ENCODE data around the gene NDUFB11. TPM values are rescaled to one million over a fixed set of nuclear protein-coding genes. Genes with fewer than 3 reads are reported as not detected.
"Not testable (repeated sequence)": the region's sequence is repeated elsewhere in the genome, so short reads cannot be mapped to it uniquely, and the experiment has no call there.

Gene NDUFB11
- total RNA-seq, 2 experiments from 2014 or later: 50.1 to 53.2 TPM

DNA sequence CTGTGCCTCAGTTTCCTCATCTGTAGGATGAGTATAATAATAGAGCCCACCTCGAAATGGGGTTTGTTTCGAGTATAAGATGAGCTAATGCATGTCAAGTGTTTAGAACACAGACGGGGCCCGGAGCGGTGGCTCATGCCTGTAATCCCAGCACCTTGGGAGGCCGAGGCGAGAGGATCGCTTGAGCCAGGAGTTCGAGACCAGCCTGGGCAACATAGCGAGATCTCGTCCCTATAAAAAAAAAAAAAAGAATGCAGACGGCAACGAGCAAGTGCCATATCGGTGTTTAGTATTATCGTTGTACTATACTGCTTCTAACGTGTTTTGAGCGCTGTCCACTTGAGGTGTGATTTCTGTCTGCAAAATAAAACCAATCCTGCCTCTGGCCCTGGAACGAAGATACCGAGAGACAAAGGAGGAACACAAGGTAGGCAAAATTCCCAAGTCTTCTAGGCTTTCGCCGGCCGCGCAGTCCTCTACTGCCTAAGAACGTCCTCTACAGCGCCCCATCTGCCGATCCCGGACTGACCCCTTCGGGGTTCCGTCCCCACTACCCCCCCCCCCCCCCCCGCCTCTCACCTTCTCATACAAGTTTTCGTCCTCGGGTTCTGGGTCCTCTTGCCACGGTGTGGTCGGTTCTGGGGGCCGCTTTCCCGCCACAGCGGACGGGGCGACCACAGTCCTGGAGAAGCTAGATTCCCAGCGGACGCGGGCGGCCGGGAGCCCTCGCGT lies 442 bp downstream of the NDUFB11 start:
- intact Hi-C loops (cut with DNase I, micrococcal nuclease): loop anchor here (1.0 to 10.0 kb wide), 4 partner anchors 15 to 1863 kb away; partner anchors contain the start of genes UXT (in 1 of the 2) and ZNF41 (in 1 of the 2)
- ATAC-seq (ENCODE audit: poor library complexity): peak; percentile 4
- H3K27me3 ChIP-seq (ENCODE audit: control insufficient read depth in 1 of 2, insufficient read depth in 2 of 2, low read length in 2 of 2): no peaks in the 10 kb centered on the region
- H3K27ac Mint-ChIP-seq: peak overlapping the region; percentile 99
- peaks cover 25% of the 10 kb centered on the region for H3K36me3 ChIP-seq (ENCODE audit: insufficient read depth, low read length)
- peak overlapping the region; percentile 85 for H3K4me3 ChIP-seq (ENCODE audit: low read length)
- ChIA-PET CTCF (interaction anchor here (0.6 to 1.3 kb wide), 6 partner anchors 11 to 89 kb away, joined by 3 to 14 read pairs (median 6); partner anchors contain the start of genes CDK16 and USP11), POLR2A (interaction anchor here (0.6 to 4.2 kb wide), 25 partner anchors 9 to 1937 kb away, joined by 3 to 58 read pairs (median 4); partner anchors contain the start of genes CDK16, ELK1, USP11 and UXT)
- H3K4me3 Mint-ChIP-seq: peak overlapping the region; percentile 98
- TF ChIP-seq, protein P1, sequence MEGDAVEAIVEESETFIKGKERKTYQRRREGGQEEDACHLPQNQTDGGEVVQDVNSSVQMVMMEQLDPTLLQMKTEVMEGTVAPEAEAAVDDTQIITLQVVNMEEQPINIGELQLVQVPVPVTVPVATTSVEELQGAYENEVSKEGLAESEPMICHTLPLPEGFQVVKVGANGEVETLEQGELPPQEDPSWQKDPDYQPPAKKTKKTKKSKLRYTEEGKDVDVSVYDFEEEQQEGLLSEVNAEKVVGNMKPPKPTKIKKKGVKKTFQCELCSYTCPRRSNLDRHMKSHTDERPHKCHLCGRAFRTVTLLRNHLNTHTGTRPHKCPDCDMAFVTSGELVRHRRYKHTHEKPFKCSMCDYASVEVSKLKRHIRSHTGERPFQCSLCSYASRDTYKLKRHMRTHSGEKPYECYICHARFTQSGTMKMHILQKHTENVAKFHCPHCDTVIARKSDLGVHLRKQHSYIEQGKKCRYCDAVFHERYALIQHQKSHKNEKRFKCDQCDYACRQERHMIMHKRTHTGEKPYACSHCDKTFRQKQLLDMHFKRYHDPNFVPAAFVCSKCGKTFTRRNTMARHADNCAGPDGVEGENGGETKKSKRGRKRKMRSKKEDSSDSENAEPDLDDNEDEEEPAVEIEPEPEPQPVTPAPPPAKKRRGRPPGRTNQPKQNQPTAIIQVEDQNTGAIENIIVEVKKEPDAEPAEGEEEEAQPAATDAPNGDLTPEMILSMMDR (IDR thresholded peaks at IDR 0.05): no peak
- no peaks in the 10 kb centered on the region for H3K9me3 ChIP-seq (ENCODE audit: control insufficient read depth in 1 of 2, insufficient read depth in 1 of 2, low read length in 2 of 2)
- peaks cover 31% of the 10 kb centered on the region for H3K4me1 ChIP-seq (ENCODE audit: insufficient read depth, low read length)
- H3K27me3 Mint-ChIP-seq: no peaks in the 10 kb centered on the region
- H3K27ac ChIP-seq (ENCODE audit: low read depth in 1 of 2, low read length in 2 of 2): peak overlapping the region; percentile 88 to 93
- peaks cover 52% of the 10 kb centered on the region for H3K4me1 Mint-ChIP-seq (ENCODE audit: low read depth)
- H3K36me3 Mint-ChIP-seq (ENCODE audit: low read depth): peaks cover 61% of the 10 kb centered on the region
- DNase-seq: peak in 6 of 14 experiments; percentile 11 to 72 (median 50)
- no peaks in the 10 kb centered on the region for H3K9me3 Mint-ChIP-seq

DNA sequence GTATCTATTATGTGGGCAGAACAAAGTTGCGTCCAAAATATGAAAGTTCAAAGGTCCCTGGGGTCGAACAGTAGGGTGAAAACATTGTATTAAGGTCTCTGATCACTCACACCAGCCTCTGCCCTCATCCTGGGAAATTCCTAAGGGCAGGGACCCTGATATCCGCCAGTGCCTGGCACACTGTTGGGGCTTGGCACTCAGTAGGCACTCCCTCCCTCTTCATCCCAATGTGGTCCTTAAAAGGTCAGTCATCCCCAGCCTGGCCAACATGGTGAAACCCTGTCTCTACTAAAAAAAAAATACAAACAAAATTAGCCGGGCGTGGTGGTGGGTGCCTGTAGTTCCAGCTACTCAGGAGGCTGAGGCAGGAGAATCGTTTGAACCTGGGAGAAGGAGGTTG lies 6.3 kb downstream of the NDUFB11 start:
- Histone ChIP-seq H3K27ac (ENCODE audit: low read depth in 1 of 2, low read length in 2 of 2) (no peak overlapping the region), H3K9me3 (ENCODE audit: control insufficient read depth in 1 of 2, insufficient read depth in 1 of 2, low read length in 2 of 2) (no peaks in the 10 kb centered on the region), H3K4me1 (ENCODE audit: insufficient read depth, low read length) (peaks cover 1% of the 10 kb centered on the region), H3K27me3 (ENCODE audit: control insufficient read depth in 1 of 2, insufficient read depth in 2 of 2, low read length in 2 of 2) (no peaks in the 10 kb centered on the region), H3K36me3 (ENCODE audit: insufficient read depth, low read length) (peaks cover 15% of the 10 kb centered on the region), H3K4me3 (ENCODE audit: low read length) (no peak overlapping the region)
- Mint-ChIP-seq H3K36me3 (ENCODE audit: low read depth) (peaks cover 24% of the 10 kb centered on the region), H3K9me3 (no peaks in the 10 kb centered on the region), H3K27ac (no peak overlapping the region), H3K27me3 (no peaks in the 10 kb centered on the region), H3K4me1 (ENCODE audit: low read depth) (peaks cover 12% of the 10 kb centered on the region), H3K4me3 (no peak overlapping the region)
- ATAC-seq (ENCODE audit: poor library complexity): no peak
- DNase-seq: no peak
- ChIA-PET CTCF (no interaction called here), POLR2A (no interaction called here)
- intact Hi-C loops (cut with DNase I, micrococcal nuclease): no loop called here
- TF ChIP-seq, protein P1 (IDR thresholded peaks at IDR 0.05): no peak

DNA sequence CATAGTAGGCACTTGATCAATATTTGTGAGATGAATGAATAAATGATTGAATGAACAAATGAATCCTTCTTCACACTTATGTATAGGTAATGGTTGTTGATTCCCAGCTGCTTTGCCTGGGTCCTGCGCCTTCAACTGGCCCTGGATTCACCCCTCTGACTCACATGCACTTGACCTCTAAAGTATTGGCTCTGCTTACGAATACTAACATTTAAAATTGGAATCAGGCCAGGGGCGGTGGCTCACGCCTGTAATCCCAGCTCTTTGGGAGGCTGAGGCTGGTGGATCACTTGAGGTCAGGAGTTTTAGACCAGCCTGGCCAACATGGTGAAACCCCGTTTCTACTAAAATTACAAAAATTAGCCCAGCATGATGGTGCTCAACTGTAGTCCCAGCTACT lies 8.9 kb downstream of the NDUFB11 start:
- H3K4me1 Mint-ChIP-seq (ENCODE audit: low read depth); DNase-seq; H3K27me3 ChIP-seq (ENCODE audit: control insufficient read depth in 1 of 2, insufficient read depth in 2 of 2, low read length in 2 of 2); H3K27ac Mint-ChIP-seq; H3K4me3 Mint-ChIP-seq; H3K36me3 ChIP-seq (ENCODE audit: insufficient read depth, low read length); intact Hi-C loops (cut with DNase I, micrococcal nuclease); ATAC-seq (ENCODE audit: poor library complexity); H3K36me3 Mint-ChIP-seq (ENCODE audit: low read depth); CTCF ChIA-PET; H3K27ac ChIP-seq (ENCODE audit: low read depth in 1 of 2, low read length in 2 of 2); H3K9me3 Mint-ChIP-seq; H3K9me3 ChIP-seq (ENCODE audit: control insufficient read depth in 1 of 2, insufficient read depth in 1 of 2, low read length in 2 of 2); H3K4me3 ChIP-seq (ENCODE audit: low read length); H3K27me3 Mint-ChIP-seq; H3K4me1 ChIP-seq (ENCODE audit: insufficient read depth, low read length): not testable (repeated sequence)
- POLR2A ChIA-PET: interaction anchor here (0.6 to 1.6 kb wide), 2 partner anchors 9 to 102 kb away, joined by 3 to 5 read pairs; partner anchors contain the start of genes NDUFB11 and RBM10
